ENCODE results near the gene SLC9A8.
"Not testable (repeated sequence)": the region's sequence is repeated elsewhere in the genome, so short reads cannot be mapped to it uniquely, and the experiment has no call there.

Gene SLC9A8

DNA sequence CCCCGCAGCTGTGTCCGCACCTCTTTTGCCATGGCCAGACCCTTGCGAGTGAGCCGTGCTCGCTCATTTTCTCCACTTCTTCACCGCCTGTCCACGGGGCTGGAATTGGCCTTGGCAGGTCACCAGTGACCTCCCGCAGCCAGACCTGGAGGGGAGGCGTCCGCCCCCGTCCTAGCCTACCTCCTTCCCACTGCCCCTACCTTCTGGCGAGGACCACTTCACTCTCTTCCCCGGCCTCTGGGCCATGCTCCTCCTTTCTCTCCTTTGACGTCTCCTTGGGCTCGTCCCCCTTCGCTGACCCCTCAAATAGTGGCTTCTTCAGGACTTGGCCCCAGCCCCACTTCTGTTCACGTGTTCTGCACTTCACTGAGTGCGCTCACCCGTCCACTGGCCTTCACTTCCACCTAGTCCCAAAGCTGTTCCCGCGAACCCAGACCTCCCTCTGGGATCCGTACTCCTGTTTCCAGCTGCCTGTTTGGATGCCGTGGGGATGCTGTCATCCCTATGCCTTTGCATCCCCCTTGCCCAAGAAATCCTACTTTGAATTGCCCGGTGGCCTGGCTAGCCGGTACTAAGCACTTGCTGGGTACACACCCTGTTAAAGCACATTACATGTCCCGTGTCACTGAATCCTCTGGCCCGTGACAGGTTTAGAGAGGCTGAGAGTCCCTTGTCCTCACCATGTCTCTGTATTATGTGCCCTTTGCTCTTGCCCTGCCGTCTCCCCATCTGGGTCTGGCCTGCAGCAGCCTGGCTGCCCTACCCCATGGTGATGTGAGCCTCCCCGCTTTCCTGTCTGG, 69.7 kb downstream of the SLC9A8 start:
- no peak for DNase-seq

DNA sequence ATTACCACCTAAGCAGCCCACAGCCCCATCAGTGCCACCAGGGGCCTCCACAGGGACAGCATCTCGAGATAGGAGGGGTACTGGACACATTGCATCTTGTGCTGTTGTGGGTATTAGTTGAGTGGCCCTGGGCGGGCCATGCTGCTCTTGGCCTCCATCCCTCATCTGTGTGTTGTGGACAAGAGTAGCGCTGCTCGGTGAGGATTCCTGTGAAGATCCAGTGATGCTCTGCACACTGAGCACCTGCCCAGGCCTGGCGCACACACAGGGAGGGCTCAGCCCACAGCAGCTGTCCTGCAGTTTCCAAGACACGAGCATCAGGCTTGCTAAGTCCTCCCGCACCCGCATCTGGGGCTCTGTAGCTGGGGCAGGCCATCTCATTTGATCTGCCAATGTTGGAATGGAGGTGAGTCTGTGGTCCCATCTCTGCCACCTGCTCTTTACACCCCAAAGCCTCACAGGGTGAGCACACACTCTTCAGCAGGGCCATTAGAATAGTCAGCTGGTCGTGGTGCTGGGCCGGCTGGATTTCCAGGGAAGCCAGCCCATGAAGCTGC, 70.7 kb downstream of the SLC9A8 start:
- no peak for DNase-seq

DNA sequence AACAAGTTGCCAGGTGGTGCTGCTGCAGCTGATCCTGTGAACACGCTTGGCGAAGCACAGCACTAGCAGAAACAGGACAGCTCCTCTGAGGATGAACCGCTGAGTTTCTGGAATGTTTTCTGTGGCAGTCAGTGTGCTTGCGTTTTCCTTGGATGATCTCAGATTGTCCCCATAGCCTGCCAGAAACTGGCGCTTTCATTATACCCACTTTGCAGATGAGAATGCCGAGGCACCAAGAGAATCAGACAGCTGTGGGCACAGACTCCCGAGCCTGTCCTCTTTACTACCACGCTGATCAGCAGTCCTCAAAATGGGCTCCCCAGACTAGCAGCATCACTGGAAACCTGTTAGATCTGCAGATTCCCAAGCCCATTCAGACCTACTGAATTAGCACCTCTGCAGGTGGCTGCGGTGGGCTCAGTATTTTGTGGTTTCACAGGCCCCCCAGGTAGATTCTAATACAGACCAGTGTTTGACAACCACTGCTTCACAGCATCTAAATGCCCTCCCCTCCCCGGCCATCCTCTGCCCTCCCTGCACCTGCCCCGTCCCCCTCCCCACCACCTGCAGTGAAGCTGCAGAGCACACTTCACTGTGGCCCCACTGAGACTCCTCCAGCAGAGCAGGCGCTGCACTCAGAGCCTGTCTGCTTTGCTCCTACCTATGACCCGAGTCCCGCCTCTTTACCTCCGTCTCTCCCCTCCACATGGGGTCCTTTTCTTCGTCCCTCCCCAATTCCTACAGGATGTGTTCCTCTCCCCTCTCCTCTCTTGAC, 73.1 kb downstream of the SLC9A8 start:
- DNase-seq, result no peak

DNA sequence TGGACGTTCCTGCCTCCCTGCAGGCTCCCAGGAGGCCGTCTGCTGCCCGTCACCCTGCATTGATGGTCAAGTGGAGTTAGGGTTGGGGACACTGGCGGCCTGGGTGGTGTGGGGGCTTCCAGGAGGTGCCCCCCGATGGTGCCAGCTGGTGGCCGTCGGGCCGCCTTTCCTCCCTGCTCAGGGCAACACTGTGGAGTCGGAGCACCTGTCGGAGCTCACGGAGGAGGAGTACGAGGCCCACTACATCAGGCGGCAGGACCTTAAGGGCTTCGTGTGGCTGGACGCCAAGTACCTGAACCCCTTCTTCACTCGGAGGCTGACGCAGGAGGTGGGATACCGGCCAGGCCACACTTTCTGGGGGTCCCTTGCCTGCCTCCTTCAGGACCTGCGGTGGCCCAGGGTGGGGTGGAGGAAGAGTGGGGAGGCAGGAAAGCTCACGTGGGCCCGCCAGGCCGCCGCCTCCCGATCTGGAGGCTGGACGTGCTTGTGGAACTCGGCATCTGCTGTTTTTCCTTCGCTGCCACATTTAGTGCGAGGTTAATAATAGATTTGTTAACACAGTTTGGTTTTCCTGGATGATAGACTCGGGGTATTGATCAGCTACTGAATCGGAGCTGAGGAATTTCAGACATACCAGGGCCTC, 74.1 kb downstream of the SLC9A8 start:
- no peak for DNase-seq

DNA sequence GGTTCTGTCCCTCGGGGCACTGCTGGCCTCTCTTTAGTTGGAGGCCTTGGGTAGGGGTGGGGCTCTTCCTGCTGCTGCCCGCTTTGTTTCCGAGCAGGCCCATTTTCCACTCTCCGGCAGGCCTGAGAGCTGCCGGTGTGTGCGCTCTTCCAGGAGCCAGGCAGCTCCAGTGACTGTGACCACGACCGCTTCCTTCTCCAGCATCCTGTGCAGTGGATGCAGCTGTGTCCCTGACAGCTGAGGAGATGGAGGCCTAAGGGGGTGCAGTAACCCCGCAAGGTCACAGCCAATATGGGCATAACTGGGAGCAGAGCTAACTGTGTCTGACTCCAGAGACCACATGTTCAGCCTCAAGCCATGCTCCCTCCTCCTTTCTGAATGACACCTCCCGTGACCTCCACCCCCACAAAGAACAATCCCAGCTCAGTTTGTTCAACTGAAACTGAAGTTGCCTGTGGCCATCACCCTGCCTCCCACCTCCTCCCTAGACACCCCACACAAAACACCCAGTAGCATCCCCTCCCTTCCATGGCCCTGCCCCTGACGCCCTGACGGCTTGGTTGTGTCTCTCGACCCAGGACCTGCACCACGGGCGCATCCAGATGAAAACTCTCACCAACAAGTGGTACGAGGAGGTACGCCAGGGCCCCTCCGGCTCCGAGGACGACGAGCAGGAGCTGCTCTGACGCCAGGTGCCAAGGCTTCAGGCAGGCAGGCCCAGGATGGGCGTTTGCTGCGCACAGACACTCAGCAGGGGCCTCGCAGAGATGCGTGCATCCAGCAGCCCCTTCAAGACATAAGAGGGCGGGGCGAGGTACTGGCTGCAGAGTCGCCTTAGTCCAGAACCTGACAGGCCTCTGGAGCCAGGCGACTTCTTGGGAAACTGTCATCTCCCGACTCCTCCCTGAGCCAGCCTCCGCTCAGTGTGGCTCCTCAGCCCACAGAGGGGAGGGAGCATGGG, 74.9 kb downstream of the SLC9A8 start:
- no peak for DNase-seq

DNA sequence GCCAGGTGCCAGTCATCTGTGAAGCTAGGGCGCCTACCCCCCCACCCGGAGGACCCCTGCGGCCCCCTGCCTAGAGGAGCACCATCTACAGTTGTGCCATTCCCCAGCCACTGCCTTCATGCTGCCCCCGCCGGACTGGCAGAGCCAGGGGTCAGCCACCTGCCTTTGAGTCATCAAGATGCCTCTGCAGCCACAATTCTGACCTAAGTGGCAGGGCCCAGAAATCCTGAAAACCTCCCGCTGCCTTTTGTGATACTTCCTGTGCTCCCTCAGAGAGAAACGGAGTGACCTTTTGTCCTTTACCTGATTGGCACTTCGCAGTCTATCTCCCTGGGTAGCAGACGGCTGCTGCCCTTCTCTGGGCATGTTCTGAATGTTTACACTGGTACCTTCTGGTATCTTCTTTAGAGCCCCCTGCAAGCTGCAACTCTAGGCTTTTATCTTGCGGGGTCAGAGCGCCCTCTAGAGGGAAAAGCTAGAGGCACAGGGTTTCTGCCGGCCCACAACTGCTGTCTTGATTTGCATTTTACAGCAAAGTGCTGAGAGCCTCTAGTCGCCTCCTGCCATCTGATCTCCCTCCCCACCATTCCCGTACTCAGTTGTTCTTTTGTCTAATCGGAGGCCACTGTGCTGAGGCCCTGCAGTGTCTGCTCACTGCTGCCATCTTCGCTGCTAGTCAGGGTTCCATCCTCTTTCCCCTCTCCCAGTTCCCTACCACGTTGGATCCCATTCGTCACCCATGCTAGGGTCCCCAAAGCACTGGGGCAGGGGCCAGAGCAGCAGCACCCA, 75.8 kb downstream of the SLC9A8 start:
- DNase-seq, result peak; percentile 62 to 64

DNA sequence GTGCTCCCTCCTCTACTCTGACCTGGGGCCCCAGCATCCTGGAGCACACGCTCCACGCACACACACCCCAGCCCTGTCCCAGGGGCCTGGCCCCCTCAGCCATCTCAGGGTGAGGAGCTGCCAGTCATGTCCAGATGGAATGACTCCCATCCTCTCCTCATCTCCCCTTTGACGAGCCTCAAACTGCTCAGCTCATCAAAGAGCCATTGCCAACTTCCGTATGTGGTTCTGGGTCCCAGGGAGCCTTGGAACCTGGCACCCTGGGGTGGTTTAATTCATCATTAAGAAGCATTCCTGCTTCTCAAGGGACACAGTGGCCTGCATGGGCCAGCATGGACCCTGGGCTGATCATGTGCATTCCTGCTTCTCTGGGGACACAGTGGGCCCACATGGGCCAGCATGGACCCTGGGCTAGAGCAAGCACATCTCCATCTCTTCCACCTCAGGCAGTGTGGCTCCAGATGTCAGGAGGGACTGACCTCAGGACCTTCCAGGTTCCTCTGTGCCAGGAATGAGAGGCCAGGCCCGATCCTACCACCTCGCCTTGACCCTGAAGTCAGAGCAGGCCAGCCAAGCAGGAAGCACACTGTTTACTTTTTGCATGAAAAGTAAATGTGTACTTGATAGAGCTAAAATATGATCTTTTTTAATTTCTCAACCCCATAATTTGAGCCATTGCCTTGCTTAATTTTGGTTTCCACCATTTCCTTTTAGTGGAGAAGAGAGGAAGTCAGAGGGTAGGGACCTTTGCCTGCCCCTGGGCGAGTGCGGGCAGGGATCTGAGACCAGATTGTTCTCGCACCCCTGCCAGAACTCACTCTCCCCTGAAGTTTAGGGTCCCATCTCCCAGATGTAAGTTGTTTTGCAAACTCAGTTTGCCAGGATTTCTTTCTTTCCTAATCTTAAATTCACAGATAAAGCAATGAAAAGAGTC, 76.6 kb downstream of the SLC9A8 start:
- no peak for DNase-seq

DNA sequence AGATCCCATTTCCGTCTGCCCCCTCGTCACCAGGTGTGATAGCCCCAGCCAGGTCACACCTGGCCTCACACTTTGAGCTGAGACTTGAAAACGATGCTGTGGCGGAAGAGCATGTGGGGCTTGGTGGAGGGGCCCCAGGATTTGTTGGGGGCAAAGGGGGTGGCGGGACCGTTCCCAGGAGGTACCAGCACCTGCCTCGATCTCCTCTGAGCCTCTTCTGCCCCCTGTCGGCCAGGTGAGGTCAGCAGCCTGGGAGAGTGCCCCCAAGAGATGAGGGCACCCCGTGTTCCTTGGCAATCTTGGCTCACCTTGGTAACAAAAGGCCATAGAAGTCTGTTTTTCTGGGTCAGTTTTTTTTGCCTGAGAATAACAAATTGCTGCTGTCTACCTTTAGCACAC, 77.3 kb downstream of the SLC9A8 start:
- no peak for DNase-seq

DNA sequence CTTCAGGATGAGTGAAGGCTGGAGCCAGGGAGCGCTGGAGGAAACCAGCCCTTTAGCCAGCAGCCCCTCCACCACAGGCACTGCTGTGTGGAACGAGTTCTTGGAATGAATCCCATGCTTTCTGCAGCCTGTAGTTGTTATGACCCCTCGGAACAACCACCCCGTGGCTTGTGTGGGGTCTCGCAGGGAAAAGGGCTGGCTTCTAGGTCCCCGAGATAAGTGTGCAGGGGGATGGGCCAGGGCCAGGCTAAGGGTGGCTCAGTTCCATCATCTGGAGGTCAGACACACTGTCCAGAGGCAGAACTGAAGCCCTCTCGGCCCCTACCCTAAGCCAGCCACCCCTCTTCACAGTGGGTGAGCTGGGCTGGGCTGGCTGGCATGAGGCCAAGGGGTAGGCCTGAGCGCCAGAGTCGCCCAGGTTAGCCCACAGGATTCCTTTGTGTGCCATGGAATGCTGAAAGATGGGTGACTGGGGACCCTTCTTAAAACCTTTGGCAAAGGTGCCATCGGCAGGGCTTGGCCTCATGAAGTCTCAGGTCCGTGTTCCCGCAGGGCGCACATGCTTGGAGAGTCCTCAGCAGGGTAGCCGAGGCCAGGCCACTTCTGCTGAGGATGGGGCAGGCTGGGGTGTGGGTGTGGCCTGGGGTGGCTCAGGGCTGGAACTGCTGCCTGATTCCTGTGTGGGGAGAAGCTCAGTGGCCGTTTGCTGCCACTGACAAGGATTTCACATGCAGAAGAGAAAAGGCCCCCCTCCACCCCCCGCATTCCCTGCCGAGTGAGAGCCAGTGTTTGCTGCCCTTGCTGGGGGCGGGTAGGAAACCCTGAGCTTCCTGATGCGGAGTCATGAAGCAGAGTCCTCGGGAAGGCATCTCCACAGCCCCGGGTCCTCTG, 78.1 kb downstream of the SLC9A8 start:
- no peak for DNase-seq

DNA sequence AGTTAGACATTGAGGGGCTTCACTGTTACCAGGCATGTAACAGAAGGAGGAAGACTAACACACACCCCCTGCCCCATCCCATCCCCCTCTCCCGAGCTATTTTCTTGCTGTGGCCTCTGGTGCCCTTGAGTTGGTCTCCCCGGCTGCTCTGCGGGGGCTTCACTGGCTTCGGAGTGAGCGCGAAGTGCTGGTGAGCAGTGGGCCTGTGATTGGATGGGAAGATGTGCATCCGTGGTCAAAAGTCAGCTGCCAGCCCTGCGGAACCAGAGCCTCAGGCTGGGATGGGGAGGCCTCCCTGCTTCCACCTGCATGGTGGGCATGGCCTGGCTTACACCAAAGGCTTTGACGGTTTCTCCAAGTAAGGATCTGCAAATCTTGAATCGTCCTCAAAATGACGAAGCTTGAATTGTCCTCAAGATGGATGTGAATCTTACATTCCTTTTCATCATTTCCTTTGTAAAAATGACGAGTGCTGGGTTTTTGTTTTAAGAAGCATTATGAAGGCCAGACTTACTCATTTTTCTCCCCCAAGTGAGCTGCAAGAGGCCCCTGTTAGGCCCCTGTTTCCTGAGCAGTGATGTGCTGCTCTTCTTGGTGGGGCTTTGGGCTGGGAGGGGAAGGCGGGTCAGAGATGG, 79.0 kb downstream of the SLC9A8 start:
- no peak for DNase-seq

DNA sequence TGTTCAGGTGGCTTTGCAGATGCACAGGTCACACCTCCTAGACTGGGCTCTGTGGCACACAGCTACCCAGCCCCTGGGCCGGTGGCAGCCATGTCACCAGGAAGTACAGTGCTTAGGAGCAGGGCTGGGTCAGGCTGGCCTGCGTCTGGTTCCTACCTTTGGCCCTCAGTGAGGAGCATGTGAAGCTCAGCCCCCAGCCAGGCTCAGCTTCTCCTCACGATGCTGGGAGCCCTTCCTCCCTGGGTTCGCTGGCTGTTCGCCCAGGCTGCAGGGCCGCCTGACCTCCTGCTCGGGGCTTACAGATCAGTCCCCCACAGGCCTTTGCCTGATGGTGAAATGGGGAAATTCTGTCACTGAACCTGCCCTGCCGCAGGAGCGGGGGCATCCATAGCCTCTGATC, 79.6 kb downstream of the SLC9A8 start:
- DNase-seq, result no peak

DNA sequence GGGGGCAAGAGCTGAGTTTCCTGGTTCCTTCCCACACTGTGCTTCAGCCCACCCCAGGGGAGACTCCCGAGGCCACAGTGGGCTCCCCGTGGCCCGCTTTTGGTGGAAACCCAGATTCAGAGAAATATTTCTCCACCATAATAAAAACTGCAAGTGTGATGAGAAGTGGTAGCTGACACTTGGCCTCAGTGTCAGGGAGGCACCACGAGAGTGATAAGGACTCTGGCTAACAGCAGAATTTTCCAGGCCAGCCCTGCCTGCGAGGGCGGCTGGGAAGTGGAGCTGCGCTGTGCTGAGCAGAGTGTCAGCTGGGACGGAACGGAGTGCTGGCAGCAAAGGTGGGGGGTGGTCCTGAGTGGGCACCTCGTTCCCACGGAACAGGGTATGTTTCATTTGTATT, 80.2 kb downstream of the SLC9A8 start:
- no peak for DNase-seq

DNA sequence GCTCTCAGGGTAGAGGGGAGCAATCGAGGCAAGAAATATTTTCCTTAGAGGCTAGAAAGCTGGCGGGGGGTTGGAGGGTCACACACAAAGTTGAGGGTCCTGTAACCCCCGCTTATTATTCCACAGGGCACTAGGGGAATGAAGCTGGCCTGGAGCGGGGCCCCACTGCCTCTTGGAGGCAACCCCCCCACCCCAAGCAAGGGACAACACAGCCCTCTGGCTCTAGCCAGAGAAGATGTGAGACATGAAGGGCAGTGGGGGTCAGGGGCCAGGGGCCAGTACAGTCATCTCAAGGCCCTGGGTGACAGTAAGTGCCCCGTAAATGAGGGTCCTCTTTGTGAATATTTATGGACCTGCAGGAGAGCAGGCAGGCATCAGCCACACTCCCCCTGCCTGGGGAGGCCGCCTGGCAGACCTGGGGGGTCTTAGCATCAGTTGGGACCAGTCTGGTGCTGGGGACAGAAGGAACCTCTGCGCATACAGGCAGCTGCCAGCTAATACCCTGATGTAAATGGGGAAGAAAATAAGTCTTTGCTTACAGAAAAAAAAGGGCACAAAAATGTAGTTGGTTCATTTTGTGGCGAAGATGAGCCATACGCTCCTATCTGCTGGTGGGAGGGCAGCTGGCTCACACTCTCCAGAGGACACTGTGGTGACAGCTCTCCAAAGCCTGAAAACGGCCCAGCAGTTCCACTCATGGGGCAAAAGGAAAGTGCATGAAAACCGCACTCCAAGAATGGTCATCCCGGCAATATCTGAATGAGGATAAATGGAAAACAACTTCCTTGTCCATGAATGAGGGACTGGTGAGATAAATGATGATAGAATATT, 80.8 kb downstream of the SLC9A8 start:
- peak; percentile 48 to 54 for DNase-seq

DNA sequence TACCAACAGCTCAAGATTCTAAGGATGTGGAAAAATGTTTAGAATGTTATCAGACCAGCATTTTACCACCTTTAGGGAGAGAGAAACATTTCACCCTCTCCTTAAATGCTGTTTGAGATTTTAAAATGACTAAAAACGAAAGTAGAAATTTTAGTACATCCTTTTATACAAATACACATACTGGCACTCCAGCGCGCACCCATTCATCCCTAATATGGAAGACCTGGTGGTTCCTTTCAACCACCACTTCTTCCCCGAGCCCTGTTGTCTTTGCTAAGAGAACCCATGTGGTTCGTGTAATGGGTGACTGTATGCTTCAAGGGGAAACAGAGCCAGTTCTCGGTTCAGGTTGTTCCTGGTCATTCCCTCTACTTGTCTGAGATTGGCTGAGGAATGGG, 81.4 kb downstream of the SLC9A8 start:
- DNase-seq, result peak; percentile 33 to 44

DNA sequence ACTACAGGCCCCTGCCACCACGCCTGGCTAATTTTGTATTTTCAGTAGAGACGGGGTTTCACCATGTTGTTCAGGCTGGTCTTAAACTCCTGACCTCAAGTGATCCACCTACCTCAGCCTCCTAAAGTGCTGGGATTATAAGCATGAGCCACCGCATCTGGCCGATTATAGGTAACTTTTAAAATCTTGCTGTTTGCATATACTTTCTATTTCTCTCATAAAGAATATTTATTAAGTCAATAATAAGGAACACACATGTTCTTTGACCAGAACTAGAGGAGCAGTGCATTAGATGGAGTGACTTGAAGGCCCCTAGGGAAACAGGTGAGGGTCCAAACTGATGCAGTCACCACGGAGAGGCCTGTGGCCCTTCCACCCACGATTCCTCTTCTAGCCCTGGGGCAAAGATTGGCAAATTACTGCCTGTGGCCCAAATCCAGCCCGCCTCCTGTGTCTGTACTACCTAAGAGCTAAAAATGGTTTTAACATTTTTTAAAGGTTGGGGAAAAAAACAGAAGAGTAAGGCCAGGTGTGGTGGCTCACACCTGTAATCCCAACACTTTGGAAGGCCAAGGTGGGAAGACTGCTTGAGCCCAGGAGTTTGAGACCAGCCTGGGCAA, 83.0 kb downstream of the SLC9A8 start:
- DNase-seq, result not testable (repeated sequence)

DNA sequence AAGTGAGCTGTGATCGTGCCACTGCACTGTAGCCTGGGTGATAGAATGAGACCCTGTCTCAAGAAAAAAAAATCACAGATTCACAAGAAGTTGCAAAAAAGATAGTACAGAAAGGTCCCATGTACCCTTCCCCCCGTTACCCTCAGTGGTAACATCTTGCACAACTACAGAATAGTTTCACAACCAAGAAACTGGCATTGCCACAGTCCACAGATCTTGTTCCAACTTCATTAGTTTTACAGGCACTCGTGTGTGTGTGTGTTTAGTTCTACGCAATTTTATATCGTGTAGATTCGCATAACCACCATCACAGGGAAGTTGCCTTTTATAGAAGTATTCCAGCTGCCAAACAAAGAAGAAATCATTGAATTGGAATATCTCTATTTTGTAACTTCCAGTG, 83.6 kb downstream of the SLC9A8 start:
- DNase-seq, result no peak
